Measurements from ENCODE around the gene NALCN. TPM values are rescaled to one million over a fixed set of nuclear protein-coding genes. Genes with fewer than 3 reads are reported as not detected.

NALCN gene
- total RNA-seq, 4 donors from 2014 or later = under 0.01 to 1.3 (median 0.17) TPM; not detected in 1

DNA sequence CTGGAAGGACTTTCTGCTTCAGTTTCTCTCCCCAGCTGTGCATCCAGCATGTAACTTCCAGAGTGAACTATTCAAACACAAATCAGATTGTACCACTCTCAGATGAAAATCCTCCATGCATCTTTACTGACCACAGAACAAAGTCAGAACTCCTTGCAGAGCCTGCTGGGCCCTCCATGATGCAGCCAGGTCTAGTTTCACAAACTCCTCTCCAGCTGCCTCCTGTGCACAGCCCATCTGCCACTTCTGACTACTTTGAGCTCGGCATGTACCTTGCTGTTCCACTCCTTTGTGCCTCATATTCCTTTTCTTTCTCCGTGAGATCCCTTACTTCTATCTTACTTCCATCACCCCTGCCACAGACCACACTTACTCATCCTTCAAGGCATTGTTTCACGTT is 31.4 kb downstream of the NALCN start:
- TF ChIP-seq, protein P1, sequence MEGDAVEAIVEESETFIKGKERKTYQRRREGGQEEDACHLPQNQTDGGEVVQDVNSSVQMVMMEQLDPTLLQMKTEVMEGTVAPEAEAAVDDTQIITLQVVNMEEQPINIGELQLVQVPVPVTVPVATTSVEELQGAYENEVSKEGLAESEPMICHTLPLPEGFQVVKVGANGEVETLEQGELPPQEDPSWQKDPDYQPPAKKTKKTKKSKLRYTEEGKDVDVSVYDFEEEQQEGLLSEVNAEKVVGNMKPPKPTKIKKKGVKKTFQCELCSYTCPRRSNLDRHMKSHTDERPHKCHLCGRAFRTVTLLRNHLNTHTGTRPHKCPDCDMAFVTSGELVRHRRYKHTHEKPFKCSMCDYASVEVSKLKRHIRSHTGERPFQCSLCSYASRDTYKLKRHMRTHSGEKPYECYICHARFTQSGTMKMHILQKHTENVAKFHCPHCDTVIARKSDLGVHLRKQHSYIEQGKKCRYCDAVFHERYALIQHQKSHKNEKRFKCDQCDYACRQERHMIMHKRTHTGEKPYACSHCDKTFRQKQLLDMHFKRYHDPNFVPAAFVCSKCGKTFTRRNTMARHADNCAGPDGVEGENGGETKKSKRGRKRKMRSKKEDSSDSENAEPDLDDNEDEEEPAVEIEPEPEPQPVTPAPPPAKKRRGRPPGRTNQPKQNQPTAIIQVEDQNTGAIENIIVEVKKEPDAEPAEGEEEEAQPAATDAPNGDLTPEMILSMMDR (IDR thresholded peaks at IDR 0.05; ENCODE audit: low read depth) = no peak

DNA sequence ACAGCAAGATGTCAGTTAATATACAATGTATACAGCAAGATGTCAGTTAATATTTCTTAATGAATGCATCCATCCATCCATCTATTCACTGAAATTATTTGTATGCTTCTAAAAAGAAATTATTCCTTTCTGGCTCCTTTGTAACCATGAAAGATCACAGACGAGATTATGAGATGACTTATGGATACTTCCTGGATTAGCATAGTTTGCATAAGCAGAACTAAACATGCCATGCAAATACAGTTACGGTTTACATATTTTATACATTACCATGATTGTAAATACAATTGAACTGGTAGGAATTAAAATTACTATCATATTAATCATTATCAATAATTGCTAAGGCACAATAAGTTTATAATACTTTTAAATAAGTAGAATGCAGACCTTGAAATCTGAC is 32.7 kb downstream of the NALCN start:
- TF ChIP-seq, protein P1 (IDR thresholded peaks at IDR 0.05; ENCODE audit: low read depth) = no peak

DNA sequence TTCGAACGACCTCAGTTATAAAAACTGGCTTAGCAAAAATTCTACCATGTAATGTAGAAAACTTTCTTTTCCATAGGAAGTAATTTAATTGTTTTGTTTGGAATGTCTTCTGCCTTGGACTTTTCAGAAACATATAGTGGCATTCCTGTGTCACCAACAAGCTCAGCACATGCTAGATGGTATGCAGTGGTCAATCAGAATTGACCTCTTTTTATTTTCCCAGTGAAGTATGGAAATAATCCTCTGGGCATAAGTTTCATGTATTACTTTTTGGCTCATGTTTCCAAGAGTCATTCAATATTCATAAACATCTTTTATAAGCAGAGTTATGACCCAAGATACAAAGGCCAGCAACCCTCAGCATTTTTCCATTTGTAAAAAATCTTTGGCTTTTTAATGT is 33.6 kb downstream of the NALCN start:
- TF ChIP-seq, protein P1 (IDR thresholded peaks at IDR 0.05; ENCODE audit: low read depth) = no peak

DNA sequence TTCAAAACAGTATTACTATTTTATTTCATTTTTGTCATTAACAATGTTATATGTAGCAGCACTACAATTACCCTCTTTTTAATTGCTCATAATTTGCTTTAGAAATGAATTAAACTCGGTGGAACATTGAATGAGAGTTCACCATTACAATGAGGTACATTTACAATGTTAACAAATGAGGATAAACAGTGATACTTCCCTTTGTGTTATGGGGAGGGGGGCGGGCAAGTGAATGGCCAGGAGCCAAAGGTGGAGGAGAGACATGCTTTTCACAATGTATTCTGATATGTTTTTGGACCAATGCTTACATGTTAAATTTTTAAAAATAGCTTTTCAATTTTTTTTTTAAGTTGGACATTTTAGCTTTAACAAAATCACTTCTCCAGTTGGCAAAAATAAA is 34.2 kb downstream of the NALCN start:
- TF ChIP-seq, protein P1 (IDR thresholded peaks at IDR 0.05; ENCODE audit: low read depth) = no peak

DNA sequence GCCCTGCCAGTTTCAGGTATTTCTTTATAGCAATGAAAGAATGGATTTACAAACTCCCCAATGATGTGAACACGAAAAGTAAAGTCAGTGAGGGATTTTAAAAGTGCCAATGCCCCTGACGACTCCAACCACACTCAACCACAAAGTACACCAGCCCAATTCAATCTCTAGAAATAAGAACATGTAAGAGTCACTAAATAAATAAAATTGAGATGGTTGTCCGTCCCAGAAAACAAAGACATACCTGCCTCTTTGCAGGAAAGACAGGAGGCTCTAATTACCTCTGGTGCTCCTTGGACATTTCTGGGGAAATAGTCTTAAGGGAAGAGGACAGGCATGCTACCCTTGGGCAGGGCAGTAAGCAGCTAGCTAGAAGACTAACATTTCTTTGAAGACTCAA is 55.8 kb downstream of the NALCN start:
- TF ChIP-seq, protein P1 (IDR thresholded peaks at IDR 0.05; ENCODE audit: low read depth) = no peak

DNA sequence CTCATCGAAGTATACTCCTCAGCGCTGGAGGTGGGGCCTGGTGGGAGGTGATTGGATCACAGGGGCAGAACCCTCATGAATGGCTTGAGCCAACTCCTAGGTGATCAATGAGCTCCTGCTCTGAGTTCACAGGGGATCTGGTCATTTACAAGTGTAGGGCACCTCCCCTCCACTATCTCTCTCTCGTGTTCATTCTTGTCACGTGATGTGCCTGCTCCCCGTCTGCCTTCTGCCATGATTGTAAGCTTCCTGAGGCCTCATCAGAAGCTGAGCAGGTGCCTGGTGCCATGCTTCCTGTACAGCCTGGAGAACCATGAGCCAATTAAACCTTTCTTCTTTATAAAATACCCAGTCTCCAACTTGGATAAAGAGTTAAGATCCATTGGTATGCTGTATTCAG is 61.4 kb downstream of the NALCN start:
- TF ChIP-seq, protein P1 (IDR thresholded peaks at IDR 0.05; ENCODE audit: low read depth) = no peak

DNA sequence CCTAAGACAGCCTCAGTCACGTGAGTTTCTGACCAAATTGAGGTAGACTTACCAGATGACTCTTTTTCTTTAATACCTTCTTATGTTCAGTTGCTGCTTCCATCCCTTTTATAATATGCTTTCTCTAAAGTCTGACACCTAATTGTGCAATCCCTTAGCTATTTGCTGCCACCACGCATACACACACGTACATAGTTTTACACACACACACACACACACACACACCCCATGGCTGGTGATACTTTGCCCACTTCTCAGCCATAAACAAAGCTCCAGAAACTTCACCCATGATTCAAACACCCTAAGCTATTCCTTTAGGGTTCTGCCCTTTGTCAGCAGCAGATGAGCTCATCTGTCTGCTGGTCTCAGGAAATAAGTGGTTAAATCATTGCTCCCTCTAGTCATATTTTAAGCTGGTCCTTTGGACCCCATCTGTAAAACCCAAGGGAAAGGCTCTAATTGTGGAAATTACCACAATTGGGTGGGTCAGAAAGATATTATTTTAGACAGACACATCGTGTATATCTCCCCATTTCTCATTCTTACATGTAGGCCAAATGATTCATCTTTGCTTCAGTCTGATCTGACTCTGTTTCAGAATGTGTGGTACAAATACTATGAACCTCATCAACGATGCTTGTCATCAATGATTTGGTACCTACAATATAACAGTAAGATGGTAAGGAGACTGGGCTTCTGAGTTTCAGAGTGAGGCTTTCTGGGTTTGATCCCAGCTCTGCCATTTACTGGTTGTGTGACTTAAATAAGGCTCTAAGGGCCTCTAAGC is 69.2 kb downstream of the NALCN start:
- TF ChIP-seq, protein P1 (IDR thresholded peaks at IDR 0.05; ENCODE audit: low read depth) = no peak

Measured in subcutaneous adipose tissue (tissue), 4 donors.